Endothelial cell (in vitro differentiated cells): Measurements from ENCODE around the gene ZNF319. TPM values are rescaled to one million over a fixed set of nuclear protein-coding genes. Genes with fewer than 3 reads are reported as not detected.

Experiments used
- DNase-seq: peaks from one replicate; pipeline ENCODE4 v3.0.0; 2021; ENCODE audit warnings: low spot score
- H3K27ac Mint-ChIP-seq: one replicate; pipeline ENCODE4 v1.8.0; 2021; ENCODE audit warnings: mixed read lengths, inconsistent platforms; ENCODE audit not compliant: unreplicated experiment
- H3K27me3 Mint-ChIP-seq: one replicate; pipeline ENCODE4 v1.8.0; 2021; ENCODE audit warnings: mild to moderate bottlenecking, moderate library complexity, mixed read lengths, inconsistent platforms; ENCODE audit not compliant: unreplicated experiment
- H3K36me3 Mint-ChIP-seq: one replicate; pipeline ENCODE4 v1.8.0; 2021; ENCODE audit warnings: mild to moderate bottlenecking, low read depth, mixed read lengths, inconsistent platforms; ENCODE audit not compliant: unreplicated experiment
- H3K4me1 Mint-ChIP-seq: one replicate; pipeline ENCODE4 v1.8.0; 2021; ENCODE audit warnings: mild to moderate bottlenecking, mixed read lengths, inconsistent platforms; ENCODE audit not compliant: unreplicated experiment
- H3K4me3 Mint-ChIP-seq: one replicate; pipeline ENCODE4 v1.8.0; 2021; ENCODE audit warnings: mild to moderate bottlenecking, mixed read lengths, inconsistent platforms; ENCODE audit not compliant: unreplicated experiment
- H3K9me3 Mint-ChIP-seq: one replicate; pipeline ENCODE4 v1.8.0; 2021; ENCODE audit warnings: mixed read lengths, inconsistent platforms; ENCODE audit not compliant: unreplicated experiment
- total RNA-seq: library from RNA; stranded (reverse); fragmentation: NEBNext Ultra II Directional; extraction: Animal tissue kit (Norgen Biotek cat#: 25700); gene quantifications from one replicate; pipeline ENCODE4 v1.2.1, GENCODE V29; 2021; ENCODE audit not compliant: unreplicated experiment
- TF ChIP-seq, protein P1 (sequence below): fragments of 200-600 bp; sonication (generic); IDR thresholded peaks from one replicate; pipeline ENCODE4 v1.5.0; 2021; ENCODE audit warnings: antibody characterized with exemption; ENCODE audit not compliant: unreplicated experiment

ZNF319 gene
- total RNA-seq, 1 donor from 2014 or later, result 16.1 TPM

DNA sequence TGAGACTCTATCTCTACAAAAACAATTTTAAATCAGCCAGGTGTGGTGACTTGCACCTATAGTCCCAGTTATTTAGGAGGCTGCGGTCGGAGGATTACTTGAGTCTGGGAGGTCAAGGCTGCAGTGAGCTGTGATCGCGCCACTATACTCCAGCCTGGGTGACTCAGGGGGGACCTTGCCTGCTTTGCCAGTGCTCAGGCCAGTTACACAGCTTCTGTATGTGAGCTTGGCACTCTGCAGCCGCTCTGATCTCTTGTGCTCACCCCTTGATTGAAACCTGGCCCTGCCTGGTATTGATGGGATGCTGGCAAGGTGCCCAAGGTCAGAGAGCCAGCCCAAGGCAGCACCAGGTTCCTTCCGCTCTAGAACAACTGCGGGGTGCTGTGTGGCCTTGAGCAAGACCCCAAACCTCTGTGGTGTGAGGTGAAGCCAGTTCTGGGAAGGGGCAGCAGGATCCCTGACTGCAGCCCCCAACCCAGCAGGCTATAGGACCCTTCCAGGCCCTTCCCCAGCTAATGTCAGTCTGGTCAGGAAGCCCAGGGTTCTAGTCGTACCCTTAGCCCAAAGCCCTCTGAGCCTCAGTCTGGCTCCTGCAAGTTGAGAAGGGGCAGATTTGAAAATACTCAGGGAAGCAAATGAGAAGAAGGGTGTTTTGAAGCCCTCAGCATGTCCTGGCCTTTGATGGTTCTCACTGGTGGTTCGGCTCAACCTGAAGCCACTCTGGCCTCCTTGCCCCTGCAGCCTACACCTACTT, 44.0 kb upstream of the ZNF319 start:
- peak overlapping the region; percentile 25 for H3K4me3 Mint-ChIP-seq
- peaks cover 27% of the 10 kb centered on the region for H3K4me1 Mint-ChIP-seq
- H3K36me3 Mint-ChIP-seq, result peaks cover 24% of the 10 kb centered on the region
- TF ChIP-seq, protein P1, sequence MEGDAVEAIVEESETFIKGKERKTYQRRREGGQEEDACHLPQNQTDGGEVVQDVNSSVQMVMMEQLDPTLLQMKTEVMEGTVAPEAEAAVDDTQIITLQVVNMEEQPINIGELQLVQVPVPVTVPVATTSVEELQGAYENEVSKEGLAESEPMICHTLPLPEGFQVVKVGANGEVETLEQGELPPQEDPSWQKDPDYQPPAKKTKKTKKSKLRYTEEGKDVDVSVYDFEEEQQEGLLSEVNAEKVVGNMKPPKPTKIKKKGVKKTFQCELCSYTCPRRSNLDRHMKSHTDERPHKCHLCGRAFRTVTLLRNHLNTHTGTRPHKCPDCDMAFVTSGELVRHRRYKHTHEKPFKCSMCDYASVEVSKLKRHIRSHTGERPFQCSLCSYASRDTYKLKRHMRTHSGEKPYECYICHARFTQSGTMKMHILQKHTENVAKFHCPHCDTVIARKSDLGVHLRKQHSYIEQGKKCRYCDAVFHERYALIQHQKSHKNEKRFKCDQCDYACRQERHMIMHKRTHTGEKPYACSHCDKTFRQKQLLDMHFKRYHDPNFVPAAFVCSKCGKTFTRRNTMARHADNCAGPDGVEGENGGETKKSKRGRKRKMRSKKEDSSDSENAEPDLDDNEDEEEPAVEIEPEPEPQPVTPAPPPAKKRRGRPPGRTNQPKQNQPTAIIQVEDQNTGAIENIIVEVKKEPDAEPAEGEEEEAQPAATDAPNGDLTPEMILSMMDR, result no peak
- H3K27me3 Mint-ChIP-seq, result peaks cover 13% of the 10 kb centered on the region
- no peak overlapping the region for H3K27ac Mint-ChIP-seq
- H3K9me3 Mint-ChIP-seq, result no peaks in the 10 kb centered on the region
- DNase-seq, result no peak

DNA sequence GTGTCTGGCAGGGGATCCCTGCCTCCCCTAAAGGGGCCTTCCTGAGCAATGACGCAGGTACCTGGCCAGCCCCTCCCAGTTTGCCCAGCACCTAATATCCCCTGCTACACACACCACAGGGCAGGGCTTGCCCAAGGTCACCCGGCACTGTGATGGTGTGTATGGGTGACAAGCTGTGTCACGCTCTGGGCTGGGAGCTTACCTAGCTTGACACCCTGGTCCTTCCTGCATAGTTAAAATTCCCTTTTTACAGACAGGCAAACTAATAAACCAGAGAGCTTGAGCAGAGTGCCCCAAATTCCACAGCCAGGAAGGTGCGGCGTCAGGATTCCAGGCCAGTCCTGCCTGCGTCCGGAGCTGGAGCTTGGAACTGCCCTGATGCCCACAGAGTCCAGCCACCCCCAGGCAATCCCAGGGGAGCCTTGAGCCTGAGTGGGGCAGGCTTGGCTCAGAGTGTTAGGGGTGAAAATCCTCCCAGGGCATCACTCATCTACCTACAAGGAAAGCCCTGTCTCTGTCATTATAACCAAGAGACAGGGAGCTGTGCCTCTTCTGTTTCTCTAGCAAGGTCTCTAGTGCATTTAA, 43.2 kb upstream of the ZNF319 start:
- H3K9me3 Mint-ChIP-seq, result no peaks in the 10 kb centered on the region
- TF ChIP-seq, protein P1, result no peak
- peak overlapping the region; percentile 44 for H3K4me3 Mint-ChIP-seq
- H3K4me1 Mint-ChIP-seq, result peaks cover 20% of the 10 kb centered on the region
- H3K27ac Mint-ChIP-seq, result no peak overlapping the region
- no peak for DNase-seq
- H3K36me3 Mint-ChIP-seq, result peaks cover 32% of the 10 kb centered on the region
- peaks cover 16% of the 10 kb centered on the region for H3K27me3 Mint-ChIP-seq

DNA sequence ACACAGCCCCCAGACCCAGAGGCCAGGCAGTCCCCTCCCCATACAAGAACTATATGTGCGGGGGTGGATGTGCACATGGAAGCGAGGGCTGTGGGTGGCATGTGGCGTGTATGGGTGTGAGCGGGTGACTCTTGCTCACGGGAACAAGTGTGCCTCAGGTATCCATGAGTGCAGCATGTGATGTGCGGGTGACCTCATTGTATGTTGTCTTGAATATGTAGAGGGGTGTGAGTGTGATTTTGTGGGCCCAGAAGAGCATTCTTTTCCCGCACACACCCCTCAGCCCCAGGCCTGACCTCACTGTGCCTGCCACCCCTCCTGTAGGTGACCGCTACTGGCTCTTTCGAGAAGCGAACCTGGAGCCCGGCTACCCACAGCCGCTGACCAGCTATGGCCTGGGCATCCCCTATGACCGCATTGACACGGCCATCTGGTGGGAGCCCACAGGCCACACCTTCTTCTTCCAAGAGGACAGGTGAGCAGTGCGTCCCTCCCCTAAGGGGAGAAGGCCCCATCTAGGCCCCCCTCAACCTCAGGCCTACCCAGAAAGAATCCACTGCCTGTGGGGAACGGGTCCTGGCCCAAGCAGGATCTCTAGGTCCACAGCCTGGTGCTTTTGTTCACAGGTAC, 42.5 kb upstream of the ZNF319 start:
- H3K36me3 Mint-ChIP-seq, result peaks cover 29% of the 10 kb centered on the region
- H3K4me3 Mint-ChIP-seq, result peak overlapping the region; percentile 51
- peak overlapping the region; percentile 70 for H3K27ac Mint-ChIP-seq
- no peaks in the 10 kb centered on the region for H3K9me3 Mint-ChIP-seq
- peaks cover 9% of the 10 kb centered on the region for H3K27me3 Mint-ChIP-seq
- DNase-seq, result no peak
- TF ChIP-seq, protein P1, result no peak
- H3K4me1 Mint-ChIP-seq, result peaks cover 13% of the 10 kb centered on the region

DNA sequence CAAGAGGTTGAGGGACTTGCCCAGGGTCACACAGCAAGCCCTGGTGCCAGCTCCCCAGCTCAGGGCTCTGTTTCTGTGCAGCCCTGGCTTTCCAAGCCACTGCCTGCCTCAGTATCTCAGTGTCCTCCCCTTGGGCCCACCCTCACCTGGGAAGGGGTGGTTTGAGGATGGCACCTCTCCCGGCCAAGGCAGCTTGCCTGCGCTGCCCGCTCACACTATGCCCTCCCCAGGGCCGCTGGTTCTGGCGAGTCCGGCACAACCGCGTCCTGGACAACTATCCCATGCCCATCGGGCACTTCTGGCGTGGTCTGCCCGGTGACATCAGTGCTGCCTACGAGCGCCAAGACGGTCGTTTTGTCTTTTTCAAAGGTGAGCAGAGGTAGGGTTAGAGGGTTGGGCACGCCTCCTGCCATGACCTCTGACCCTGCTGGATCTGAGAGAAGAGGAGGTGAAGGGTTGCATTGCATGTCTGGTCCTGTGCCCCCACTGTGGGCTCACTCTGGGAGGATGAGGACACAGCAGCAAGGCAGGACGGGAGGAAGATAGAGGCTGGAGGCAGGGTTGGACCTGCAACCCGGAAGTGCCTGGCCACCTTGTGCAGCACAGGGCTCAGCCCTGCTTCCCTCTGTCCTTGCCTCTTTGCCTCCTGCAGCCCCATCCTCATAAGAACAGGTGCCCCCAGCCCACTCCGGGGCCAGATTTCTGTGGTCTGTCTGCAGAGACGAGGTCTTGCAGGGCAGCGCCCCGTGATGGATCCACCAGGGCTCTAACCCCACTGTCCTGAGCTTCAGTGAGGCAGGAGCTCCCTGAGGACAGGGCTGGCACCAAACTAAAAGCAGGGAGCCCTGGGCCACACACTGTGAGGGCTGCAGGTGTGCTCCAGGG, 41.8 kb upstream of the ZNF319 start:
- Mint-ChIP-seq H3K27me3 (peaks cover 12% of the 10 kb centered on the region), H3K9me3 (no peaks in the 10 kb centered on the region), H3K4me3 (no peak overlapping the region), H3K36me3 (peaks cover 33% of the 10 kb centered on the region), H3K27ac (no peak overlapping the region), H3K4me1 (peaks cover 8% of the 10 kb centered on the region)
- TF ChIP-seq, protein P1, result no peak
- no peak for DNase-seq
